ENCODE measurements around the gene VPS18. TPM values are rescaled to one million over a fixed set of nuclear protein-coding genes. Genes with fewer than 3 reads are reported as not detected.

VPS18 gene
- total and polyA plus RNA-seq, 2 donors (not counting 3 experiments of a cell fraction or from before 2014, with no cell fraction given): 29.3 to 32.8 TPM

DNA sequence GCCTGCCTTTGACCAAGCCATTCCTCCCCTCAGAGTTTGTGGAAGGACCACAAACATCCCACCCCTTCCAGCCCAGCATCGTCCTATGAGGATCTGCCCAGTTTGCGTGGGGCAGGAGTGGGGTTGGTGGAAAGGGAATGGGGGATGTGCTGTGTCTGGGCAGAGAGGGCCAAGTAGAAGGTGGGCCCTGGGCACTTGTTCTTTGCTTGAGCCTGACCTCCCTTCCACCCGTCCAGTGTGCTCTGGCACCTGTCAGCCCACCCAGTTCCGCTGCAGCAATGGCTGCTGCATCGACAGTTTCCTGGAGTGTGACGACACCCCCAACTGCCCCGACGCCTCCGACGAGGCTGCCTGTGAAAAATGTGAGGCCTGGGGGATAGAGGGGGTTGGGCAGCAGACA lies 40.1 kb upstream of the VPS18 start:
- TF ChIP-seq JUN (IDR thresholded peaks at IDR 0.05; ENCODE audit: borderline replicate concordance, insufficient read depth, insufficient read length, low read depth) (no peak), POLR2AphosphoS5 (IDR thresholded peaks at IDR 0.05; ENCODE audit: insufficient read depth, low read depth, low read length) (no peak)
- DNase-seq (ENCODE audit: low read depth, low spot score): no peak
- no peaks in the 10 kb centered on the region for H4K20me1 ChIP-seq (replicated peaks; ENCODE audit: control insufficient read depth, extremely low read depth, insufficient read depth, low read length)
- H3K4me3 ChIP-seq (replicated peaks in 1 of 3; ENCODE audit: insufficient read depth in 1 of 3, low read depth in 1 of 3, low read length in 3 of 3): no peak overlapping the region
- no peak for FAIRE-seq
- dilution Hi-C loops (cut with MboI; ENCODE audit: extremely low pct_ligation_motif_present, low sequenced_read_pairs): no loop called here
- no peaks in the 10 kb centered on the region for H3K79me2 ChIP-seq (ENCODE audit: control insufficient read depth, insufficient read depth, low read length)
- no peak overlapping the region for H2AFZ ChIP-seq (ENCODE audit: low read depth, low read length)
- H3K9me1 ChIP-seq (replicated peaks; ENCODE audit: control insufficient read depth, extremely low read depth, insufficient read depth, low read length): no peaks in the 10 kb centered on the region
- no TSS peak for BruUV-seq (replicated peaks)
- H3K27ac ChIP-seq (ENCODE audit: insufficient read depth, low read depth, low read length): no peak overlapping the region
- intact Hi-C loops (cut with micrococcal nuclease): no loop called here
- no peak overlapping the region for H3K9ac ChIP-seq (replicated peaks; ENCODE audit: extremely low read depth, insufficient read depth, low read length)
- H3K36me3 ChIP-seq (ENCODE audit: control insufficient read depth in 2 of 2, extremely low read depth in 1 of 2, insufficient read depth in 2 of 2, low read length in 2 of 2): no peaks in the 10 kb centered on the region
- ChIA-PET CTCF (interaction anchor here (1.3 to 2.3 kb wide), 3 partner anchors 17 to 40 kb away, joined by 3 to 12 read pairs (median 5); partner anchors contain the start of gene VPS18), POLR2A (no interaction called here)
- no peaks in the 10 kb centered on the region for H3K9me3 ChIP-seq (replicated peaks; ENCODE audit: control insufficient read depth, insufficient read depth, low read length)
- H3K4me2 ChIP-seq (ENCODE audit: insufficient read depth, low read length): no peak overlapping the region
- H3K4me1 ChIP-seq (ENCODE audit: control insufficient read depth, extremely low read depth, insufficient read depth, low read length): no peaks in the 10 kb centered on the region
- no peaks in the 10 kb centered on the region for H3K27me3 ChIP-seq (ENCODE audit: control insufficient read depth in 2 of 2, insufficient read depth in 2 of 2, low read length in 2 of 2)

DNA sequence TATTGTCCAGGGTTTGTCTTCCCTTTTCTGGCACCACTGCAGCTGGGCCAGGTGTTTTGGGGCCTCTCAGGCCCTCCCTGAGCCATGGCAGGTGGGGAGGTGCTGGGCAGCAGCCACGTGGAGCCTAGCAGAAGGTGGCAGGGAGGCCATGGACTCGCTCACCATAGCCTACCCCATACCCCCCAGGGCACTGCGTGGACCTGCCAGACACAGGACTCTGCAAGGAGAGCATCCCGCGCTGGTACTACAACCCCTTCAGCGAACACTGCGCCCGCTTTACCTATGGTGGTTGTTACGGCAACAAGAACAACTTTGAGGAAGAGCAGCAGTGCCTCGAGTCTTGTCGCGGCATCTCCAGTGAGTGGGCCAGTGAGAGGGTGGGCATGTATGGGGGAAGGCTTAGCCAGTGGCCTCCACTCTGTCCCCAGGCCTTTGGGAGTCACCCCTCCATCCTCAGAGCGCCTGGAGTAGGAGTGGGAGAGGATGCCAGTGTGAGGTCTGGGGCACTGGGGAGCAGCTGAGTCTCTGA lies 38.5 kb upstream of the VPS18 start:
- H3K9me1 ChIP-seq (replicated peaks; ENCODE audit: control insufficient read depth, extremely low read depth, insufficient read depth, low read length): no peaks in the 10 kb centered on the region
- no peak overlapping the region for H3K9ac ChIP-seq (replicated peaks; ENCODE audit: extremely low read depth, insufficient read depth, low read length)
- POLR2A ChIA-PET: interaction anchor here (0.7 kb wide), 1 partner anchor 339 kb away, joined by 3 read pairs; no protein-coding TSS in a partner anchor
- TF ChIP-seq, protein P1, sequence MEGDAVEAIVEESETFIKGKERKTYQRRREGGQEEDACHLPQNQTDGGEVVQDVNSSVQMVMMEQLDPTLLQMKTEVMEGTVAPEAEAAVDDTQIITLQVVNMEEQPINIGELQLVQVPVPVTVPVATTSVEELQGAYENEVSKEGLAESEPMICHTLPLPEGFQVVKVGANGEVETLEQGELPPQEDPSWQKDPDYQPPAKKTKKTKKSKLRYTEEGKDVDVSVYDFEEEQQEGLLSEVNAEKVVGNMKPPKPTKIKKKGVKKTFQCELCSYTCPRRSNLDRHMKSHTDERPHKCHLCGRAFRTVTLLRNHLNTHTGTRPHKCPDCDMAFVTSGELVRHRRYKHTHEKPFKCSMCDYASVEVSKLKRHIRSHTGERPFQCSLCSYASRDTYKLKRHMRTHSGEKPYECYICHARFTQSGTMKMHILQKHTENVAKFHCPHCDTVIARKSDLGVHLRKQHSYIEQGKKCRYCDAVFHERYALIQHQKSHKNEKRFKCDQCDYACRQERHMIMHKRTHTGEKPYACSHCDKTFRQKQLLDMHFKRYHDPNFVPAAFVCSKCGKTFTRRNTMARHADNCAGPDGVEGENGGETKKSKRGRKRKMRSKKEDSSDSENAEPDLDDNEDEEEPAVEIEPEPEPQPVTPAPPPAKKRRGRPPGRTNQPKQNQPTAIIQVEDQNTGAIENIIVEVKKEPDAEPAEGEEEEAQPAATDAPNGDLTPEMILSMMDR (IDR thresholded peaks at IDR 0.05; ENCODE audit: extremely low read depth in 1 of 2, insufficient read depth in 1 of 2, low read depth in 1 of 2, low read length in 2 of 2): no peak
- TF ChIP-seq MYC (IDR thresholded peaks at IDR 0.05; ENCODE audit: low read depth, low read length) (no peak), POLR2A (IDR thresholded peaks at IDR 0.05; ENCODE audit: low read depth, low read length) (no peak), POLR2AphosphoS5 (IDR thresholded peaks at IDR 0.05; ENCODE audit: insufficient read depth, low read depth, low read length) (no peak), FOS (IDR thresholded peaks at IDR 0.05; ENCODE audit: borderline replicate concordance, insufficient read depth, low read length) (no peak), GATA2 (IDR thresholded peaks at IDR 0.05; ENCODE audit: insufficient read depth, insufficient read length, low read depth, low read length) (no peak), EZH2 (IDR thresholded peaks at IDR 0.05; ENCODE audit: borderline replicate concordance, low read depth, low read length, severe bottlenecking) (no peak), JUN (IDR thresholded peaks at IDR 0.05; ENCODE audit: borderline replicate concordance, insufficient read depth, insufficient read length, low read depth) (no peak)
- TF ChIP-seq, protein P2, sequence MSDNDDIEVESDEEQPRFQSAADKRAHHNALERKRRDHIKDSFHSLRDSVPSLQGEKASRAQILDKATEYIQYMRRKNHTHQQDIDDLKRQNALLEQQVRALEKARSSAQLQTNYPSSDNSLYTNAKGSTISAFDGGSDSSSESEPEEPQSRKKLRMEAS (IDR thresholded peaks at IDR 0.05; ENCODE audit: insufficient read depth, insufficient read length): no peak
- CTCF ChIA-PET: interaction anchor here (1.2 to 7.3 kb wide), 7 partner anchors 11 to 71 kb away, joined by 3 to 251 read pairs (median 12); partner anchors contain the start of genes RHOV and VPS18
- H3K4me3 ChIP-seq (replicated peaks in 1 of 3; ENCODE audit: insufficient read depth in 1 of 3, low read depth in 1 of 3, low read length in 3 of 3): no peak overlapping the region
- no peaks in the 10 kb centered on the region for H3K79me2 ChIP-seq (ENCODE audit: control insufficient read depth, insufficient read depth, low read length)
- intact Hi-C loops (cut with micrococcal nuclease): loop anchor here (5.0 kb wide), 1 partner anchor 167 kb away; no protein-coding TSS in a partner anchor
- no peaks in the 10 kb centered on the region for H3K36me3 ChIP-seq (ENCODE audit: control insufficient read depth in 2 of 2, extremely low read depth in 1 of 2, insufficient read depth in 2 of 2, low read length in 2 of 2)
- no peak overlapping the region for H2AFZ ChIP-seq (ENCODE audit: low read depth, low read length)
- no peaks in the 10 kb centered on the region for H4K20me1 ChIP-seq (replicated peaks; ENCODE audit: control insufficient read depth, extremely low read depth, insufficient read depth, low read length)
- no peak for DNase-seq (ENCODE audit: low read depth, low spot score)
- no peaks in the 10 kb centered on the region for H3K9me3 ChIP-seq (replicated peaks; ENCODE audit: control insufficient read depth, insufficient read depth, low read length)
- H3K27me3 ChIP-seq (ENCODE audit: control insufficient read depth in 2 of 2, insufficient read depth in 2 of 2, low read length in 2 of 2): no peaks in the 10 kb centered on the region
- no peak overlapping the region for H3K27ac ChIP-seq (ENCODE audit: insufficient read depth, low read depth, low read length)
- no peaks in the 10 kb centered on the region for H3K4me1 ChIP-seq (ENCODE audit: control insufficient read depth, extremely low read depth, insufficient read depth, low read length)
- FAIRE-seq: no peak
- BruUV-seq (replicated peaks): no TSS peak
- H3K4me2 ChIP-seq (ENCODE audit: insufficient read depth, low read length): no peak overlapping the region
- dilution Hi-C loops (cut with MboI; ENCODE audit: extremely low pct_ligation_motif_present, low sequenced_read_pairs): no loop called here

Data from endothelial cell of umbilical vein (primary cell).